ENCODE measurements around the gene FOXL2.

DNA sequence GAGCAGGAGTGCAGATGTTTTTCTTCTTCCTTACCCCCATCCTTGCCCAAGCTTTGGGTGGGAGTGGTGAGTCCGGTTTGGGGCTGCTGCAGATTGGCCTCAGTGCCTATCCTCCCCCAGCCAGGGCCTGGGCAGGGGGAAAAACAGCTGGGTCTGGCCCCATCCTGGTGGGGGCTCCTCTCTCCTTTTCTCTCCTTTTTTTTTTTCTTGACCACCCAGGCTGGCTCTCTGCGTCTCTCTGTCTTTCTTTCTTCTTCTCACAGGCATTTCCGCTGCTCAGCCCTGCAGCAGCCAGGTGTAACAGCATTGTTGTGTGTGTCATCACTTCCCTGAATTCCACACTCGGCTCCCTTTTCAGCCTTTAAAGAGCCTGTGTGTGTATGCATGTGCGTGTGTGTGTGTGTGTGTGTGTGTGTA is 2.1 kb upstream of the FOXL2 start:
- TF ChIP-seq, protein P1, sequence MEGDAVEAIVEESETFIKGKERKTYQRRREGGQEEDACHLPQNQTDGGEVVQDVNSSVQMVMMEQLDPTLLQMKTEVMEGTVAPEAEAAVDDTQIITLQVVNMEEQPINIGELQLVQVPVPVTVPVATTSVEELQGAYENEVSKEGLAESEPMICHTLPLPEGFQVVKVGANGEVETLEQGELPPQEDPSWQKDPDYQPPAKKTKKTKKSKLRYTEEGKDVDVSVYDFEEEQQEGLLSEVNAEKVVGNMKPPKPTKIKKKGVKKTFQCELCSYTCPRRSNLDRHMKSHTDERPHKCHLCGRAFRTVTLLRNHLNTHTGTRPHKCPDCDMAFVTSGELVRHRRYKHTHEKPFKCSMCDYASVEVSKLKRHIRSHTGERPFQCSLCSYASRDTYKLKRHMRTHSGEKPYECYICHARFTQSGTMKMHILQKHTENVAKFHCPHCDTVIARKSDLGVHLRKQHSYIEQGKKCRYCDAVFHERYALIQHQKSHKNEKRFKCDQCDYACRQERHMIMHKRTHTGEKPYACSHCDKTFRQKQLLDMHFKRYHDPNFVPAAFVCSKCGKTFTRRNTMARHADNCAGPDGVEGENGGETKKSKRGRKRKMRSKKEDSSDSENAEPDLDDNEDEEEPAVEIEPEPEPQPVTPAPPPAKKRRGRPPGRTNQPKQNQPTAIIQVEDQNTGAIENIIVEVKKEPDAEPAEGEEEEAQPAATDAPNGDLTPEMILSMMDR (IDR thresholded peaks at IDR 0.05; ENCODE audit: low read depth, low read length), result no peak
- no peak for TF ChIP-seq EZH2phosphoT487 (IDR thresholded peaks at IDR 0.05; ENCODE audit: low read depth)

Data from OCI-LY3 (cell line).